ENCODE measurements around the gene NDUFS8.

GRCh38 chr11:68004551-68005335 is 25.7 kb upstream of the NDUFS8 start:
- TF ChIP-seq EZH2 (IDR thresholded peaks at IDR 0.05; ENCODE audit: borderline replicate concordance, insufficient read depth, low read depth, low read length, poor library complexity, severe bottlenecking) (no peak), CTCF (IDR thresholded peaks at IDR 0.05) (no peak)

All from B cell (primary cell).